Keratinocyte (primary cell): ENCODE data around the gene ZC3H18. TPM values are rescaled to one million over a fixed set of nuclear protein-coding genes. Genes with fewer than 3 reads are reported as not detected.
A peak's percentile ranks its signal among the peaks of the same experiment; 100 is the strongest.

ENCODE experiments used
- DNase-seq: peaks from one replicate; pipeline ENCODE4 v3.0.0-alpha.2; 2011; ENCODE audit warnings: low read depth, missing footprints, low spot score
- FAIRE-seq: peaks from 2 replicates; lab custom pipeline; 2011; peaks lifted over from hg19 to GRCh38; lab: Jason Lieb, UNC
- H2AFZ ChIP-seq: 2 replicates; pipeline ENCODE4 v1.6.0; 2012; ENCODE audit warnings: low read length, control low read depth, inconsistent platforms; ENCODE audit not compliant: control insufficient read depth
- H3K27ac ChIP-seq: 2 replicates; pipeline ENCODE4 v1.5.1; 2011; ENCODE audit warnings: low read length; ENCODE audit not compliant: control insufficient read depth, insufficient read depth
- H3K27me3 ChIP-seq: 3 replicates; pipeline ENCODE4 v1.6.0; 2011; ENCODE audit warnings: low read length; ENCODE audit not compliant: control insufficient read depth, insufficient read depth; ENCODE audit errors: extremely low read depth
- H3K36me3 ChIP-seq, 2 experiments: 2 replicates in 1 of 2; 3 replicates in 1 of 2; pipeline ENCODE4 v1.5.1; 2011; ENCODE audit warnings: low read length in 2 of 2, mild to moderate bottlenecking in 1 of 2; ENCODE audit not compliant: control insufficient read depth in 2 of 2, insufficient read depth in 2 of 2; ENCODE audit errors: extremely low read depth in 1 of 2
- H3K4me1 ChIP-seq: 3 replicates; pipeline ENCODE4 v1.5.1; 2011; ENCODE audit warnings: low read length; ENCODE audit not compliant: control insufficient read depth, insufficient read depth; ENCODE audit errors: extremely low read depth
- H3K4me2 ChIP-seq: 3 replicates; pipeline ENCODE4 v1.6.0; 2011; ENCODE audit warnings: low read depth, low read length; ENCODE audit not compliant: control insufficient read depth, insufficient read depth; ENCODE audit errors: extremely low read depth
- H3K4me3 ChIP-seq, 3 experiments: fragments of 200-600 bp in 1 of 3; sonication (generic) in 1 of 3; 2 replicates in 2 of 3; 3 replicates in 1 of 3; pipeline ENCODE4 v1.5.1; 2011 to 2016; ENCODE audit warnings: low read length in 3 of 3, mild to moderate bottlenecking in 3 of 3, control low read depth in 2 of 3, inconsistent platforms in 1 of 3, low read depth in 1 of 3, mixed read lengths in 1 of 3, mixed run types in 1 of 3, moderate library complexity in 1 of 3; ENCODE audit not compliant: control insufficient read depth in 2 of 3, insufficient read depth in 2 of 3; ENCODE audit errors: extremely low read depth in 1 of 3
- H3K79me2 ChIP-seq: 2 replicates; pipeline ENCODE4 v1.6.0; 2012; ENCODE audit warnings: low read length; ENCODE audit not compliant: control insufficient read depth, insufficient read depth
- H3K9ac ChIP-seq: 3 replicates; pipeline ENCODE4 v1.6.0; 2011; ENCODE audit warnings: low read length; ENCODE audit not compliant: control insufficient read depth, insufficient read depth; ENCODE audit errors: extremely low read depth
- H3K9me1 ChIP-seq: 3 replicates; pipeline ENCODE4 v1.6.0; 2011; ENCODE audit warnings: low read length; ENCODE audit not compliant: control insufficient read depth, insufficient read depth; ENCODE audit errors: extremely low read depth
- H3K9me3 ChIP-seq: 2 replicates; pipeline ENCODE4 v1.5.1; 2012; ENCODE audit warnings: low read depth, low read length; ENCODE audit not compliant: control insufficient read depth
- H4K20me1 ChIP-seq: 3 replicates; pipeline ENCODE4 v1.6.0; 2011; ENCODE audit warnings: low read length; ENCODE audit not compliant: control insufficient read depth, insufficient read depth; ENCODE audit errors: extremely low read depth
- CTCF ChIP-seq, 3 experiments: IDR thresholded peaks in 1 of 3; conservative IDR thresholded peaks in 1 of 3; optimal IDR thresholded peaks in 1 of 3; 2 replicates in 2 of 3; 3 replicates in 1 of 3; pipeline versions ENCODE3 to v1.5.1; 2011; ENCODE audit warnings: low read length in 3 of 3, mild to moderate bottlenecking in 3 of 3, moderate library complexity in 2 of 3, control low read depth in 1 of 3, inconsistent platforms in 1 of 3; ENCODE audit not compliant: insufficient read depth in 2 of 3; ENCODE audit errors: extremely low read depth in 1 of 3
- EZH2 ChIP-seq: IDR thresholded peaks from one replicate; pipeline ENCODE4 v1.6.1; 2012; ENCODE audit warnings: inconsistent platforms, mild to moderate bottlenecking, low read length, moderate library complexity
- dilution Hi-C: fragments of 300-500 bp; cut with MboI; formaldehyde crosslinking; loops from one replicate; pipeline ENCODE4 v1.7.0; 2020; ENCODE audit warnings: low sequenced_read_pairs; ENCODE audit not compliant: extremely low pct_ligation_motif_present
- polyA plus RNA-seq, 5 experiments: library from polyadenylated mRNA; depleted of rRNA in 3 of 5; stranded (reverse) in 3 of 5; stranded (forward) in 1 of 5; unstranded in 1 of 5; fragments of >200 nt; gene quantifications; 1 replicate in 1 of 5; 2 replicates in 3 of 5; 3 replicates in 1 of 5; pipeline versions ENCODE4 v1.2.1 to v1.2.3, GENCODE V29; 2011 to 2012; ENCODE audit warnings: missing spikeins in 2 of 5, low read depth in 1 of 5, low replicate concordance in 1 of 5

Gene ZC3H18
- polyA plus RNA-seq, 1 donor (not counting 4 experiments of a cell fraction or from before 2014, with no cell fraction given) = 7.5 TPM

- TF ChIP-seq CTCF (optimal IDR thresholded peaks at IDR 0.05 in 1 of 3, IDR thresholded peaks at IDR 0.05 in 1 of 3, conservative IDR thresholded peaks at IDR 0.05 in 1 of 3; ENCODE audit: extremely low read depth in 1 of 3, insufficient read depth in 2 of 3, low read length in 3 of 3) (no peak), EZH2 (no peak)
- Histone ChIP-seq H3K9me1 (no peaks in the 10 kb centered on the region), H3K9ac (no peak overlapping the region), H2AFZ (no peak overlapping the region), H3K27me3 (no peaks in the 10 kb centered on the region), H3K79me2 (no peaks in the 10 kb centered on the region), H3K4me3 (no peak overlapping the region), H3K9me3 (no peaks in the 10 kb centered on the region), H3K4me2 (no peak overlapping the region), H3K27ac (no peak overlapping the region), H3K36me3 (peaks cover 0 to 4% of the 10 kb centered on the region in 2 experiments), H3K4me1 (no peaks in the 10 kb centered on the region), H4K20me1 (no peaks in the 10 kb centered on the region)
- no peak for DNase-seq
- dilution Hi-C loops = no loop called here
- FAIRE-seq = no peak
Observed at GRCh38 chr16:88526906-88527185, 43.4 kb upstream of the ZC3H18 start.

- dilution Hi-C loops = no loop called here
- no peak overlapping the region for H3K4me2 ChIP-seq
- H2AFZ ChIP-seq = no peak overlapping the region
- TF ChIP-seq CTCF (optimal IDR thresholded peaks at IDR 0.05 in 1 of 3, IDR thresholded peaks at IDR 0.05 in 1 of 3, conservative IDR thresholded peaks at IDR 0.05 in 1 of 3; ENCODE audit: extremely low read depth in 1 of 3, insufficient read depth in 2 of 3, low read length in 3 of 3) (peak; percentile 52 to 81 (median 71)), EZH2 (no peak)
- peaks cover 0 to 4% of the 10 kb centered on the region in 2 experiments for H3K36me3 ChIP-seq
- no peak overlapping the region for H3K9ac ChIP-seq
- no peaks in the 10 kb centered on the region for H3K9me3 ChIP-seq
- H3K4me1 ChIP-seq = no peaks in the 10 kb centered on the region
- H4K20me1 ChIP-seq = no peaks in the 10 kb centered on the region
- H3K4me3 ChIP-seq = no peak overlapping the region
- no peaks in the 10 kb centered on the region for H3K9me1 ChIP-seq
- no peak overlapping the region for H3K27ac ChIP-seq
- H3K27me3 ChIP-seq = no peaks in the 10 kb centered on the region
- no peaks in the 10 kb centered on the region for H3K79me2 ChIP-seq
- DNase-seq = no peak
- no peak for FAIRE-seq
Observed at GRCh38 chr16:88527186-88527936, 42.8 kb upstream of the ZC3H18 start.
